ENCODE data around the gene TTLL9.
A peak's percentile ranks its signal among the peaks of the same experiment; 100 is the strongest.

The TTLL9 gene

GRCh38 chr20:31843881-31844280, 26.6 kb upstream of the TTLL9 start:
- TF ChIP-seq, protein P1, sequence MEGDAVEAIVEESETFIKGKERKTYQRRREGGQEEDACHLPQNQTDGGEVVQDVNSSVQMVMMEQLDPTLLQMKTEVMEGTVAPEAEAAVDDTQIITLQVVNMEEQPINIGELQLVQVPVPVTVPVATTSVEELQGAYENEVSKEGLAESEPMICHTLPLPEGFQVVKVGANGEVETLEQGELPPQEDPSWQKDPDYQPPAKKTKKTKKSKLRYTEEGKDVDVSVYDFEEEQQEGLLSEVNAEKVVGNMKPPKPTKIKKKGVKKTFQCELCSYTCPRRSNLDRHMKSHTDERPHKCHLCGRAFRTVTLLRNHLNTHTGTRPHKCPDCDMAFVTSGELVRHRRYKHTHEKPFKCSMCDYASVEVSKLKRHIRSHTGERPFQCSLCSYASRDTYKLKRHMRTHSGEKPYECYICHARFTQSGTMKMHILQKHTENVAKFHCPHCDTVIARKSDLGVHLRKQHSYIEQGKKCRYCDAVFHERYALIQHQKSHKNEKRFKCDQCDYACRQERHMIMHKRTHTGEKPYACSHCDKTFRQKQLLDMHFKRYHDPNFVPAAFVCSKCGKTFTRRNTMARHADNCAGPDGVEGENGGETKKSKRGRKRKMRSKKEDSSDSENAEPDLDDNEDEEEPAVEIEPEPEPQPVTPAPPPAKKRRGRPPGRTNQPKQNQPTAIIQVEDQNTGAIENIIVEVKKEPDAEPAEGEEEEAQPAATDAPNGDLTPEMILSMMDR (IDR thresholded peaks at IDR 0.05), result no peak
- Histone ChIP-seq H3K4me1 (peaks cover 2% of the 10 kb centered on the region), H3K36me3 (ENCODE audit: control insufficient read depth, insufficient read depth, low read length) (no peaks in the 10 kb centered on the region), H3K9ac (no peak overlapping the region), H3K9me3 (ENCODE audit: control insufficient read depth, low read length) (no peaks in the 10 kb centered on the region), H2AFZ (no peak overlapping the region), H3K4me2 (ENCODE audit: low read length) (no peak overlapping the region), H3K79me2 (no peaks in the 10 kb centered on the region), H3K4me3 (ENCODE audit: low read depth, low read length) (no peak overlapping the region), H3K27me3 (ENCODE audit: control insufficient read depth, insufficient read depth, low read length) (no peaks in the 10 kb centered on the region), H3K27ac (no peak overlapping the region)

- H3K4me2 ChIP-seq (ENCODE audit: low read length), result no peak overlapping the region
- H3K79me2 ChIP-seq, result no peaks in the 10 kb centered on the region
- TF ChIP-seq, protein P1 (IDR thresholded peaks at IDR 0.05), result no peak
- H3K4me1 ChIP-seq, result peaks cover 3% of the 10 kb centered on the region
- H3K27ac ChIP-seq, result no peak overlapping the region
- no peaks in the 10 kb centered on the region for H3K9me3 ChIP-seq (ENCODE audit: control insufficient read depth, low read length)
- no peak overlapping the region for H3K9ac ChIP-seq
- H3K4me3 ChIP-seq (ENCODE audit: low read depth, low read length), result no peak overlapping the region
- H3K36me3 ChIP-seq (ENCODE audit: control insufficient read depth, insufficient read depth, low read length), result no peaks in the 10 kb centered on the region
- no peaks in the 10 kb centered on the region for H3K27me3 ChIP-seq (ENCODE audit: control insufficient read depth, insufficient read depth, low read length)
- H2AFZ ChIP-seq, result no peak overlapping the region
Measured at GRCh38 chr20:31844737-31845299, 25.6 kb upstream of the TTLL9 start.

DNA sequence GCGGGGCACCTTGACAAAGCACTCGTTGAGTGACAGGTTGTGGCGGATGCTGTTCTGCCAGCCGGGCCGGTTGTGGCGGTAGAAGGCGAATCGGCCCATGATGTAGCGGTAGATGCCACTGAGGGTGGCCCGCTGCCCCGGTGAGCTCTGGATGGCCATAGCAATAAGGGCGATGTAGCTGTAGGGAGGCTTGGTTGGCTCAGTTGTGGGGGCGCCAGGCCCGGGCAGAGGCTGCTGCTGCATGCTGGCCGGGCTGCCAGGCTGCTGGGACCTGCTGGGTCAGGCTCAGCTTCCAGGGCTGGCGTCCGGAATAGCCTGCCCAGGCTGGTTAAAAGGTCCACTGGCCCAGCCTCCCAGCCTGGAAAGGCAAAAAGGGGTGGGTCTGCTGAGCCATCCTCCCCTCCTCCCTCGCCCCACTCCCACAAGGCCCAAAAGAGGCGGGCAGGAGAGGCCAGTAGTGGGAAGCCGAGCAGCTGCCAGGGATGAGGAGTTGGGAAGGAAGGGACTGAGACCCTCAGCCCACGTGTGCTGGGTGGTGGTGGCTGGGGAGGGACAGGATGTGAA, 25.1 kb upstream of the TTLL9 start, which contains the start of gene FOXS1:
TSS of gene FOXS1 (minus strand) at position 305 of the 564 bp plus-strand sequence. CDS start at position 243, 62 bp downstream.
- TF ChIP-seq, protein P1 (IDR thresholded peaks at IDR 0.05), result no peak
- Histone ChIP-seq H3K4me3 (ENCODE audit: low read depth, low read length) (no peak within 1 kb of the TSS), H3K9me3 (ENCODE audit: control insufficient read depth, low read length) (no peaks in the 10 kb centered on the region), H3K27me3 (ENCODE audit: control insufficient read depth, insufficient read depth, low read length) (no peaks in the 10 kb centered on the region), H2AFZ (peak within 1 kb of the TSS; percentile 31), H3K4me1 (peaks cover 8% of the 10 kb centered on the region), H3K79me2 (no peaks in the 10 kb centered on the region), H3K36me3 (ENCODE audit: control insufficient read depth, insufficient read depth, low read length) (no peaks in the 10 kb centered on the region), H3K4me2 (ENCODE audit: low read length) (no peak within 1 kb of the TSS), H3K27ac (peak within 1 kb of the TSS; percentile 4), H3K9ac (no peak within 1 kb of the TSS)

GRCh38 chr20:31846793-31847138, 23.7 kb upstream of the TTLL9 start:
- H3K9ac ChIP-seq, result no peak overlapping the region
- no peaks in the 10 kb centered on the region for H3K36me3 ChIP-seq (ENCODE audit: control insufficient read depth, insufficient read depth, low read length)
- H3K4me1 ChIP-seq, result peaks cover 22% of the 10 kb centered on the region
- H3K4me2 ChIP-seq (ENCODE audit: low read length), result no peak overlapping the region
- H3K79me2 ChIP-seq, result no peaks in the 10 kb centered on the region
- H3K4me3 ChIP-seq (ENCODE audit: low read depth, low read length), result no peak overlapping the region
- H3K9me3 ChIP-seq (ENCODE audit: control insufficient read depth, low read length), result no peaks in the 10 kb centered on the region
- H2AFZ ChIP-seq, result no peak overlapping the region
- H3K27me3 ChIP-seq (ENCODE audit: control insufficient read depth, insufficient read depth, low read length), result no peaks in the 10 kb centered on the region
- no peak overlapping the region for H3K27ac ChIP-seq
- TF ChIP-seq, protein P1 (IDR thresholded peaks at IDR 0.05), result no peak
